Body of pancreas (tissue), 4 donors: ENCODE data around the gene ASPRV1. TPM values are rescaled to one million over a fixed set of nuclear protein-coding genes. Genes with fewer than 3 reads are reported as not detected.

Experiments
- ATAC-seq: fragments of 150-250 bp; one replicate; pipeline ENCODE4 v1.9.1; 2016
- DNase-seq, 4 donors: peaks; one replicate each; pipeline ENCODE4 v3.0.0-alpha.2; 2019
- H3K27ac ChIP-seq, 4 donors: fragments of 200-600 bp; sonication (generic); 1 replicate in 3 of 4; 2 replicates in 1 of 4; pipeline versions ENCODE4 v1.5.1 to v1.6.1; 2016 to 2019; ENCODE audit warnings: mild to moderate bottlenecking in 1 of 4, mixed read lengths in 1 of 4, moderate library complexity in 1 of 4
- H3K27me3 ChIP-seq, 2 donors: fragments of 200-600 bp; sonication (generic); one replicate each; pipeline ENCODE4 v1.6.0; 2016; ENCODE audit warnings: mild to moderate bottlenecking in 1 of 2
- H3K36me3 ChIP-seq, 2 donors: fragments of 200-600 bp; sonication (generic); replicated peaks in 1 of 2; 2 replicates each; pipeline ENCODE4 v1.5.1; 2016; ENCODE audit warnings: low read depth in 2 of 2; ENCODE audit not compliant: insufficient read depth in 1 of 2
- H3K4me1 ChIP-seq: fragments of 200-600 bp; sonication (generic); one replicate; pipeline ENCODE4 v1.6.0; 2016
- H3K4me3 ChIP-seq, 2 donors: fragments of 200-600 bp; sonication (generic); 1 replicate in 1 of 2; 2 replicates in 1 of 2; pipeline ENCODE4 v1.5.1; 2016 to 2019
- H3K9me3 ChIP-seq, 3 donors: fragments of 200-600 bp; sonication (generic); 1 replicate in 2 of 3; 2 replicates in 1 of 3; pipeline ENCODE4 v1.5.1; 2016
- POLR2A ChIP-seq, 3 donors: fragments of 450-650 bp; IDR thresholded peaks; one replicate each; pipeline ENCODE4 v1.6.1; 2016; ENCODE audit warnings: antibody characterized with exemption in 3 of 3, mild to moderate bottlenecking in 2 of 3
- WGBS, 2 donors: methylation state at CpG; one replicate each; pipeline ENCODE4 v1.1.5; 2017; 5-methylcytosine and 5-hydroxymethylcytosine counted together
- intact Hi-C: fragments of 100-400 bp; cut with DNase I; formaldehyde crosslinking; loops from one replicate; pipeline ENCODE4 v1.15.1; 2023
- total RNA-seq, 2 donors: library from RNA; depleted of rRNA; stranded (reverse); fragments of >200 nt; gene quantifications; one replicate each; pipeline ENCODE4 v1.1.0, GENCODE V29; 2016
- TF ChIP-seq, protein P1 (sequence below), 7 experiments: fragments of 450-650 bp in 4 of 7; fragments of 200-600 bp in 3 of 7; sonication (generic) in 3 of 7; IDR thresholded peaks; one replicate each; pipeline ENCODE4 v1.5.1; 2016 to 2019; ENCODE audit warnings: antibody characterized with exemption in 7 of 7

The ASPRV1 gene
- total RNA-seq, 2 donors from 2014 or later, result 0.33 TPM; not detected in 1

DNA sequence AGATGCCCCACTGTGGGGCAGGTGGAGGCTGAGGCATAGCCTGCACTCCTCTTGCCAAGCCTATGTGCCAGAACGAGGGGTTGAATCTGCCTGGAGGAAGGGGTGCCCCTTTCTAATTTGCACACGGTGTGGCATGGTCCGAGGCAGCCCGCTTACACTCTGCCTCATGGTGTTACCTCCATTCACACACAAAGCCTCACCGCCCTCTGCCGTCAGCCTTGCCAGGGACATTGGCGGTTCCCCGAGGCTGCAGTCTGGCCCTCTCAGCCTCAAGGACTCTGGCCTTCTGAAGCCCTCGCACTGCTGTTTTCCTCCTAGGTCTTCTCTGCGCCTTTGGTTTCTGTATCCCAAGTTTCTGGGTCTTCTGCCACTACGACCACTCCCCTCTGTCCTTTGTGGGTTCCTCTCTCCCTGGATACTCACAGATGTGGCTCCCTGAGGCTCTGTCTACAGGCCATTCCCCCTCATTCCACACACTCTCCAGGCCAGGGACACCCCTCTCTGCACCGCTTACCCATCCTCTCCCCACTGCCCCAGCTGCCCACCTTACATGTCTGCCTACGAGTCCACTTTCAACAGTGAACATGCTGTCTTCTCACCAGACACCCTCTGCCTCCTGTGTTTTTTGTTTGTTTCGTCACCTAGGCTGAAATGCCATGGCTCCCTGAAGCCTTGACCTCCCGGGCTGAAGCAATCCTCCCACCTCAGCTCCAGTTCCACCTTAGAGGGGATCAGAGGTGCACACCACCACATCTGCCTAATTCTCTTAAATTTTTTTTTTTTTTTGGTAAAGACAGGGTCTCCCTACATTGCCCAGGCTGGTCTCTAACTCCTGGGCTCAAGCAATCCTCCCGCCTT lies 7.9 kb upstream of the ASPRV1 start:
- peaks cover 3% of the 10 kb centered on the region for H3K4me1 ChIP-seq
- no peak for TF ChIP-seq POLR2A (IDR thresholded peaks at IDR 0.05)
- TF ChIP-seq, protein P1, sequence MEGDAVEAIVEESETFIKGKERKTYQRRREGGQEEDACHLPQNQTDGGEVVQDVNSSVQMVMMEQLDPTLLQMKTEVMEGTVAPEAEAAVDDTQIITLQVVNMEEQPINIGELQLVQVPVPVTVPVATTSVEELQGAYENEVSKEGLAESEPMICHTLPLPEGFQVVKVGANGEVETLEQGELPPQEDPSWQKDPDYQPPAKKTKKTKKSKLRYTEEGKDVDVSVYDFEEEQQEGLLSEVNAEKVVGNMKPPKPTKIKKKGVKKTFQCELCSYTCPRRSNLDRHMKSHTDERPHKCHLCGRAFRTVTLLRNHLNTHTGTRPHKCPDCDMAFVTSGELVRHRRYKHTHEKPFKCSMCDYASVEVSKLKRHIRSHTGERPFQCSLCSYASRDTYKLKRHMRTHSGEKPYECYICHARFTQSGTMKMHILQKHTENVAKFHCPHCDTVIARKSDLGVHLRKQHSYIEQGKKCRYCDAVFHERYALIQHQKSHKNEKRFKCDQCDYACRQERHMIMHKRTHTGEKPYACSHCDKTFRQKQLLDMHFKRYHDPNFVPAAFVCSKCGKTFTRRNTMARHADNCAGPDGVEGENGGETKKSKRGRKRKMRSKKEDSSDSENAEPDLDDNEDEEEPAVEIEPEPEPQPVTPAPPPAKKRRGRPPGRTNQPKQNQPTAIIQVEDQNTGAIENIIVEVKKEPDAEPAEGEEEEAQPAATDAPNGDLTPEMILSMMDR (IDR thresholded peaks at IDR 0.05), result no peak
- ATAC-seq (no peak), DNase-seq (no peak)
- H3K9me3 ChIP-seq, result no peaks in the 10 kb centered on the region
- intact Hi-C loops, result no loop called here
- WGBS, 2 donors, result 84 to 85% methylated on average over 16 of the region's 16 CpGs
- H3K36me3 ChIP-seq, result no peaks in the 10 kb centered on the region
- no peaks in the 10 kb centered on the region for H3K27me3 ChIP-seq
- no peak overlapping the region for H3K4me3 ChIP-seq
- no peak overlapping the region for H3K27ac ChIP-seq

DNA sequence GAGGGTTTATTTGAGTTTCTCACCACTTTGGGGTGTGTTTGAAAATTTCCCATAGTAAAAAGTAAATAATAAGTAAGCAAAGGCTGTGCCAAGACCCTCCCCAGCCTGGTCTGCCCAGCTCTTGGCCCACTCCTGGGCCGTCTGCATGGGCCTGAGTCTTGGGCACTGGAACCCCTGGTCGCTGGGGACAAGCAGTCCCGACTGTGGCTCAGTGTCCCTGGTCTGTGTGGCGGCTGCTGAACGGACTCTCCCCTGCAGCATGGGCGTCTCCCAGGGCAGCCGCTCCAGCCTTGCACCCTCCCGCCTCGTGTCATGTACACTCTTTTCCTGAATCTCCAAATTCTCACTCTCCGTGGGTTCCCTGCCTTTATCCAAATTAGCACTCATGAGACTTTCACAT lies 7.2 kb upstream of the ASPRV1 start:
- no peaks in the 10 kb centered on the region for H3K27me3 ChIP-seq
- peaks cover 7% of the 10 kb centered on the region for H3K4me1 ChIP-seq
- H3K9me3 ChIP-seq, result no peaks in the 10 kb centered on the region
- ATAC-seq, result no peak
- intact Hi-C loops, result no loop called here
- no peaks in the 10 kb centered on the region for H3K36me3 ChIP-seq
- H3K4me3 ChIP-seq, result no peak overlapping the region
- DNase-seq, result no peak
- no peak overlapping the region for H3K27ac ChIP-seq
- TF ChIP-seq, protein P1 (IDR thresholded peaks at IDR 0.05), result no peak
- no peak for TF ChIP-seq POLR2A (IDR thresholded peaks at IDR 0.05)
- 73 to 85% methylated on average over 10 of the region's 10 CpGs for WGBS, 2 donors

DNA sequence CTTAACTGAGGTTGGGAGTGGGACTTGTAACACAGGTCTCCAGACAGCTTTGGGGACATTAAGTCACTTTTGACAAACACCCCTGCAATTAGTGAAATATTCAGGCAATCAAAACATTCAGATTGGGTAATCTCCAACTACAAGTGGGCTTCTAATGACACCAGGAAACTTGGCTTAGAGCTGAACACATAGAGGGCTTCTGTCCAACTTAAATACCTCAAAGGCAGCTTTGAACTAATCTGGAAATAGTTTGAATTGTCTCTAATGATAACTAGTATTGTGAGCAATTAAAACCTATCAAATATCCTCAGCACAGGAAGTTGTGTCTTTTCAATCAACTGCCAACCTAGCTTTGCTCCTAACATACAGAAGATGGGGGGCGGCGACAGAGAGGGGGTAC lies 5.1 kb upstream of the ASPRV1 start:
- DNase-seq (no peak), ATAC-seq (no peak)
- intact Hi-C loops, result no loop called here
- H3K27me3 ChIP-seq, result no peaks in the 10 kb centered on the region
- 92 to 95% methylated on average over 2 of the region's 2 CpGs for WGBS, 2 donors
- H3K9me3 ChIP-seq, result no peaks in the 10 kb centered on the region
- peaks cover 7% of the 10 kb centered on the region for H3K4me1 ChIP-seq
- no peak overlapping the region for H3K4me3 ChIP-seq
- TF ChIP-seq, protein P1 (IDR thresholded peaks at IDR 0.05), result no peak
- TF ChIP-seq POLR2A (IDR thresholded peaks at IDR 0.05), result no peak
- H3K27ac ChIP-seq, result no peak overlapping the region
- H3K36me3 ChIP-seq, result no peaks in the 10 kb centered on the region

DNA sequence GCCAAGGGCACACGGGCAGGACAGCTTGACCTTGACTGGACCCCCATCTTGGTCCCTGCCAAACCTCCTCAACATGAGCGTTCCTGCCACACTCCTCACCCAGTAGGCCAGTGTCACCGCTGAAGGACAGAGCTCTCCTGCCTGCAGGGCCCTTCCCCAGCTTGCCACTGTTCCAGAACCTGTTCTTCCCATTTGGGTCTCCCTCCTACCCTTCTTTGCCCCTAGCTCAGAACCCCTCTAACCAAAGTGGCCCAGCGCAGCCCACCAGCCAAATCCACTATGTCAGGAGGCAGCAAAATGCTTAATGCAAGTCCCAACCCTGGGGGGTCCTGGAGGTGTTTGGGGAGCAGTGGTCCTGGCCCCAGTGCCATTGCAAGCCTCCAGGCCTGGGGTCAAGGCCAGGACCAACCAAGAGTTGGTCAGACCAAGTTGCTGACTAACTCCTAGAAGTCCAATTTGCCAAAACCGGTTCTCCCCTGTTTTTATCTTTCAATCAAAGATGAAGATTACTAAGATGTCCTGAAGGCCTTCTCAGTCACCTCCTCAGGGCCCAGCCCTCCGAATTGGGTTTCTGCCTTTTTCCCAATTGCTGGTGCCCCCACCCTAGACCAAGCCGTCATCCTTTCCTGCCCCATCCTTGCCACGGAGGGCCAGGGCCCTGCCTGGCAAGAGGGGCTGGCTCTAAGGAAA lies 4.5 kb upstream of the ASPRV1 start:
- TF ChIP-seq, protein P1 (IDR thresholded peaks at IDR 0.05), result no peak
- no peak for TF ChIP-seq POLR2A (IDR thresholded peaks at IDR 0.05)
- intact Hi-C loops, result no loop called here
- DNase-seq (no peak), ATAC-seq (no peak)
- H3K4me1 ChIP-seq, result peaks cover 7% of the 10 kb centered on the region
- H3K4me3 ChIP-seq, result no peak overlapping the region
- no peaks in the 10 kb centered on the region for H3K36me3 ChIP-seq
- WGBS, 2 donors, result 90 to 91% methylated on average over 8 of the region's 8 CpGs
- no peak overlapping the region for H3K27ac ChIP-seq
- H3K27me3 ChIP-seq, result no peaks in the 10 kb centered on the region
- H3K9me3 ChIP-seq, result no peaks in the 10 kb centered on the region
